UCSD-AML1 (cell line): Measurements from ENCODE around the gene KLK15.

Source experiments
- DNase-seq: peaks from one replicate; lab custom pipeline; 2025; ENCODE audit not compliant: unreplicated experiment; lab: John Stamatoyannopoulos, UW

Gene KLK15

DNA sequence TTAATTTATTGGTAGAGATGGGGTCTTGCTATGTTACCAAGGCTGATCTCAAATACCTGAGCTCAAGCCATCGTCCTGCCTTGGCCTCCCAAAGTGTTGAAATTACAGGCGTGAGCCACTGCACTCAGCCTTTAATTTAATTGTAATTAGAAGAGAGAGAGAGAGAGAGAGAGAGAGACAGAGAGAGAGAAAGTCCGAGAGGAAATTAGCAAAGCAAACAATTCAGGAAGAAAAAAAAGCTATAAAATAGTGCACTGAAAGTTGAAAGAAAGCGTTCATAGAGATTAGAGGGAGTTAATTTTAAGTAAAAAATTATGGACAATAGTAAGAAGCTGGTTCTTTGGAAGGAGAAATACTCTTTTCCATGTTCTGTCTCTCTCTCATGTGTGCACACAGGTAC, 56.1 kb downstream of the KLK15 start:
- no peak for DNase-seq

DNA sequence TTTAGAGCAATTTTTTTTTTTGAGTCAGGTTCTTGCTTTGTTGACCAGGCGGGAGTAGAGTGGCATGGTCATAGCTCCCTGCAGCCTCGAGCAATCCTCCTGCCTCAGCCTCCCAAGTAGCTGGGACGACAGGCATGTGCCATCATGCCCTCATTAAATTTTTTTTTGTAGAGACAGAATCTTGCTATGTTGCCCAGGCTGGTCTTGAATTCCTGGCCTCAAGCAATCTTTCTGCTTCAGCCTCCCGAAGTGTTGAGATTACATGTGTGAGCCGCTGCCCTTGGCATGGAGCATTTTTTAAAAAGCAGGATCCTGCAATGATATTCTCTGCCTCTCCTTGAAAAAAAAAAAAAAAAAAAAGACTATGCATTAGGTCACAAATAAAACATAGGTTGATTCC, 57.2 kb downstream of the KLK15 start:
- DNase-seq = no peak
